Measurements from ENCODE around the gene MYO3B.

DNA sequence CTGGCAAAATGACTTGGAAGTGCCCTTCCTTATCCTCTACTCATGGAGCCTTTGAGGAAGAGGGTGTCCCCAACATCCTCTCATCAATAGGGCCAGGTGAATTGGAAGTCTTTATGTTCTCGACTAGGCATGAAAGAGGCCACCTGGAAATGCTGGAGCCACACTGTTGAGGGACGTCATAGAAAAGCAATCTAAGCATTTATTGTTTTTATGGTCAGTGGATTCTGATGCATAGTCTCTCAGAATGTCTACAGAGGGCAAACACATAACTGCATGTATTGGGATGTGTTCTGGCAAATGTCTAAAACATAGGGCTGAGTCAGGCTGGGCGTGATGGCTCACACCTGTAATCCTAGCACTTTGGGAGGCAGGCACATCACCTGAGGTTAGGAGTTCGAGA is 290.6 kb downstream of the MYO3B start:
- TF ChIP-seq, protein P1, sequence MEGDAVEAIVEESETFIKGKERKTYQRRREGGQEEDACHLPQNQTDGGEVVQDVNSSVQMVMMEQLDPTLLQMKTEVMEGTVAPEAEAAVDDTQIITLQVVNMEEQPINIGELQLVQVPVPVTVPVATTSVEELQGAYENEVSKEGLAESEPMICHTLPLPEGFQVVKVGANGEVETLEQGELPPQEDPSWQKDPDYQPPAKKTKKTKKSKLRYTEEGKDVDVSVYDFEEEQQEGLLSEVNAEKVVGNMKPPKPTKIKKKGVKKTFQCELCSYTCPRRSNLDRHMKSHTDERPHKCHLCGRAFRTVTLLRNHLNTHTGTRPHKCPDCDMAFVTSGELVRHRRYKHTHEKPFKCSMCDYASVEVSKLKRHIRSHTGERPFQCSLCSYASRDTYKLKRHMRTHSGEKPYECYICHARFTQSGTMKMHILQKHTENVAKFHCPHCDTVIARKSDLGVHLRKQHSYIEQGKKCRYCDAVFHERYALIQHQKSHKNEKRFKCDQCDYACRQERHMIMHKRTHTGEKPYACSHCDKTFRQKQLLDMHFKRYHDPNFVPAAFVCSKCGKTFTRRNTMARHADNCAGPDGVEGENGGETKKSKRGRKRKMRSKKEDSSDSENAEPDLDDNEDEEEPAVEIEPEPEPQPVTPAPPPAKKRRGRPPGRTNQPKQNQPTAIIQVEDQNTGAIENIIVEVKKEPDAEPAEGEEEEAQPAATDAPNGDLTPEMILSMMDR (IDR thresholded peaks at IDR 0.05) = no peak
- TF ChIP-seq POLR2A (IDR thresholded peaks at IDR 0.05) (no peak), POLR2AphosphoS5 (IDR thresholded peaks at IDR 0.05) (no peak)
